HL-60 (cell line): Measurements from ENCODE around the gene MRPL39.

Experiments
- DNase-seq, 2 experiments: peaks; one replicate each; pipeline ENCODE4 v3.0.0-alpha.2; 2010 to 2020; ENCODE audit warnings: low read depth in 1 of 2, low spot score in 1 of 2
- H3K27ac ChIP-seq: fragments of 250-450 bp; sonication (Bioruptor Pico); replicated peaks from 2 replicates; pipeline ENCODE4 v1.5.1; 2020; ENCODE audit warnings: mild to moderate bottlenecking, moderate library complexity
- H3K27me3 ChIP-seq: fragments of 250-450 bp; sonication (Bioruptor Pico); 2 replicates; pipeline ENCODE4 v1.5.1; 2021; ENCODE audit warnings: mild to moderate bottlenecking, moderate library complexity; ENCODE audit not compliant: insufficient read depth, poor library complexity, severe bottlenecking
- H3K4me3 ChIP-seq: replicated peaks from 2 replicates; pipeline ENCODE4 v1.5.1; 2011; ENCODE audit warnings: mild to moderate bottlenecking, control low read depth, low read length; ENCODE audit not compliant: insufficient read depth
- GABPA ChIP-seq: IDR thresholded peaks from 2 replicates; pipeline ENCODE4 v1.6.1; 2012; ENCODE audit warnings: low read depth
- POLR2AphosphoS5 ChIP-seq: IDR thresholded peaks from 2 replicates; pipeline ENCODE4 v1.6.1; 2012; ENCODE audit warnings: low read depth
- REST ChIP-seq: IDR thresholded peaks from 2 replicates; pipeline ENCODE4 v1.6.1; 2012; ENCODE audit warnings: low read depth; ENCODE audit not compliant: insufficient replicate concordance
- SPI1 ChIP-seq: IDR thresholded peaks from 2 replicates; pipeline ENCODE4 v1.6.1; 2012; ENCODE audit warnings: low read depth, mild to moderate bottlenecking, borderline replicate concordance
- TF ChIP-seq, protein P1 (sequence below): IDR thresholded peaks from one replicate; pipeline ENCODE4 v1.5.1; 2011; ENCODE audit warnings: low read length, control low read depth, inconsistent platforms; ENCODE audit not compliant: insufficient read depth

Gene MRPL39

GRCh38 chr21:25559746-25560145, 47.5 kb downstream of the MRPL39 start:
- TF ChIP-seq REST = no peak
- TF ChIP-seq GABPA = no peak
- TF ChIP-seq, protein P1, sequence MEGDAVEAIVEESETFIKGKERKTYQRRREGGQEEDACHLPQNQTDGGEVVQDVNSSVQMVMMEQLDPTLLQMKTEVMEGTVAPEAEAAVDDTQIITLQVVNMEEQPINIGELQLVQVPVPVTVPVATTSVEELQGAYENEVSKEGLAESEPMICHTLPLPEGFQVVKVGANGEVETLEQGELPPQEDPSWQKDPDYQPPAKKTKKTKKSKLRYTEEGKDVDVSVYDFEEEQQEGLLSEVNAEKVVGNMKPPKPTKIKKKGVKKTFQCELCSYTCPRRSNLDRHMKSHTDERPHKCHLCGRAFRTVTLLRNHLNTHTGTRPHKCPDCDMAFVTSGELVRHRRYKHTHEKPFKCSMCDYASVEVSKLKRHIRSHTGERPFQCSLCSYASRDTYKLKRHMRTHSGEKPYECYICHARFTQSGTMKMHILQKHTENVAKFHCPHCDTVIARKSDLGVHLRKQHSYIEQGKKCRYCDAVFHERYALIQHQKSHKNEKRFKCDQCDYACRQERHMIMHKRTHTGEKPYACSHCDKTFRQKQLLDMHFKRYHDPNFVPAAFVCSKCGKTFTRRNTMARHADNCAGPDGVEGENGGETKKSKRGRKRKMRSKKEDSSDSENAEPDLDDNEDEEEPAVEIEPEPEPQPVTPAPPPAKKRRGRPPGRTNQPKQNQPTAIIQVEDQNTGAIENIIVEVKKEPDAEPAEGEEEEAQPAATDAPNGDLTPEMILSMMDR = no peak
- TF ChIP-seq POLR2AphosphoS5 = no peak
- TF ChIP-seq SPI1 = no peak
- no peaks in the 10 kb centered on the region for H3K27me3 ChIP-seq
- H3K27ac ChIP-seq = no peak overlapping the region
- no peak overlapping the region for H3K4me3 ChIP-seq
- DNase-seq = no peak

GRCh38 chr21:25558123-25558522, 49.2 kb downstream of the MRPL39 start:
- TF ChIP-seq REST (no peak), GABPA (no peak), POLR2AphosphoS5 (no peak), SPI1 (no peak)
- TF ChIP-seq, protein P1 = no peak
- DNase-seq = no peak
- no peak overlapping the region for H3K27ac ChIP-seq
- H3K4me3 ChIP-seq = no peak overlapping the region
- no peaks in the 10 kb centered on the region for H3K27me3 ChIP-seq

DNA sequence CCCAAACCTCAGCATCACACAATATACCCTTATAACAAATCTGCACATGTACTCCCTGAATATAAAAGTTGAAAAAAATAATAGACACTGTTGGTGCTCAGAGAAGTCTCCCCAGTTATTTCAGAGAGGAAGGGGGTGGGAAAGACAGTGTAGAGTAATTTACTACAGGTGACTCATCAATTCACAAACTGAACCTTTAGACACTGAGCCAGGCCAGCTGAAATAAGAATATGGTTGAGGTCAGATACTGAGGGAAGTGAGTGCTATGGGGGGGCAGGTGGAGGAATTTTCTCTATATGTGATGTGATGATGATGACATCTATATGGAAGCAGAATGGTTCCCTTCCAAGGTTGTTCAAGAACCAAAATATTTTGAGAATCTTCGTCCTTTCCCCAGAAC, 50.1 kb downstream of the MRPL39 start:
- no peak overlapping the region for H3K4me3 ChIP-seq
- TF ChIP-seq POLR2AphosphoS5 (no peak), GABPA (no peak), REST (no peak), SPI1 (no peak)
- TF ChIP-seq, protein P1 = no peak
- no peak for DNase-seq
- no peaks in the 10 kb centered on the region for H3K27me3 ChIP-seq
- H3K27ac ChIP-seq = no peak overlapping the region
